SH-SY5Y (cell line): ENCODE measurements around the gene ZC3H18.

ENCODE experiments used
- GATA2 ChIP-seq: IDR thresholded peaks from 2 replicates; pipeline ENCODE4 v1.6.1; 2011; ENCODE audit warnings: mild to moderate bottlenecking, low read depth, low read length
- GATA3 ChIP-seq: IDR thresholded peaks from 2 replicates; pipeline ENCODE4 v1.6.1; 2011; ENCODE audit warnings: low read depth, mild to moderate bottlenecking, low read length, moderate library complexity

GRCh38 chr16:88616320-88616719 lies 46.1 kb downstream of the ZC3H18 start:
- TF ChIP-seq GATA3 (no peak), GATA2 (no peak)
